ENCODE measurements around the gene IRGQ.
"Not testable (repeated sequence)": the region's sequence is repeated elsewhere in the genome, so short reads cannot be mapped to it uniquely, and the experiment has no call there.

Gene IRGQ

GRCh38 chr19:43598445-43599240, 2.7 kb upstream of the IRGQ start:
- DNase-seq (ENCODE audit: low read depth) = no peak

- DNase-seq (ENCODE audit: low read depth) = no peak
Measured at GRCh38 chr19:43597876-43598275, 1.9 kb upstream of the IRGQ start.

- DNase-seq (ENCODE audit: low read depth) = no peak
Measured at GRCh38 chr19:43596842-43597461, 1.0 kb upstream of the IRGQ start.

- DNase-seq (ENCODE audit: low read depth) = no peak
Measured at GRCh38 chr19:43595605-43595998, 332 bp downstream of the IRGQ start.

GRCh38 chr19:43594710-43595604, 977 bp downstream of the IRGQ start:
- DNase-seq (ENCODE audit: low read depth) = peak; percentile 54

- no peak for DNase-seq (ENCODE audit: low read depth)
Measured at GRCh38 chr19:43594081-43594697, 1.7 kb downstream of the IRGQ start.

- DNase-seq (ENCODE audit: low read depth) = no peak
Measured at GRCh38 chr19:43592800-43593350, 3.1 kb downstream of the IRGQ start.

- no peak for DNase-seq (ENCODE audit: low read depth)
Measured at GRCh38 chr19:43591904-43592772, 3.8 kb downstream of the IRGQ start.

- DNase-seq (ENCODE audit: low read depth) = no peak
Measured at GRCh38 chr19:43589678-43590077, 6.3 kb downstream of the IRGQ start.

GRCh38 chr19:43589277-43589676, 6.7 kb downstream of the IRGQ start:
- DNase-seq (ENCODE audit: low read depth) = no peak

- DNase-seq (ENCODE audit: low read depth) = not testable (repeated sequence)
Measured at GRCh38 chr19:43587029-43587428, 8.9 kb downstream of the IRGQ start.

- no peak for DNase-seq (ENCODE audit: low read depth)
Measured at GRCh38 chr19:43586346-43586745, 9.6 kb downstream of the IRGQ start.

GRCh38 chr19:43584484-43584883, 11.4 kb downstream of the IRGQ start:
- no peak for DNase-seq (ENCODE audit: low read depth)

GRCh38 chr19:43582495-43582894, 13.4 kb downstream of the IRGQ start:
- DNase-seq (ENCODE audit: low read depth) = no peak

GRCh38 chr19:43581467-43581866, 14.5 kb downstream of the IRGQ start:
- DNase-seq (ENCODE audit: low read depth) = no peak

GRCh38 chr19:43578787-43579186, 17.1 kb downstream of the IRGQ start:
- no peak for DNase-seq (ENCODE audit: low read depth)

GRCh38 chr19:43575955-43576878, 19.7 kb downstream of the IRGQ start:
- DNase-seq (ENCODE audit: low read depth) = no peak

GRCh38 chr19:43575156-43575950, 20.6 kb downstream of the IRGQ start, which contains the start of the genes PINLYP and XRCC1:
PINLYP (plus strand) TSS chr19:43575801; CDS start chr19:43577192, 1,391 bp downstream.
XRCC1 (minus strand) TSS chr19:43575527; CDS start chr19:43575458, 69 bp downstream.
- peak; percentile 94 for DNase-seq (ENCODE audit: low read depth)

Data from activated T-cell treated with anti-CD3 and anti-CD28 coated beads for 24 hours (primary cell).